ENCODE measurements around the gene APCDD1.

APCDD1 gene

GRCh38 chr18:10453806-10454680 is at the start of gene APCDD1:
Gene APCDD1 (plus strand): TSS chr18:10454635. CDS start chr18:10454982, 347 bp downstream.
- no peak for DNase-seq (ENCODE audit: low read depth)

GRCh38 chr18:10405014-10405493 is 49.4 kb upstream of the APCDD1 start:
- DNase-seq (ENCODE audit: low read depth), result no peak
- no peak for TF ChIP-seq CTCF (IDR thresholded peaks at IDR 0.05; ENCODE audit: control insufficient read depth, extremely low read depth, insufficient read depth)
- H3K4me3 ChIP-seq (ENCODE audit: low read depth, low read length), result no peak overlapping the region

More at GRCh38 chr18:10453806-10454680, at the start of gene APCDD1:
- peak within 1 kb of the TSS; percentile 57 for H3K4me3 ChIP-seq (ENCODE audit: low read depth, low read length)
- TF ChIP-seq CTCF (IDR thresholded peaks at IDR 0.05; ENCODE audit: control insufficient read depth, extremely low read depth, insufficient read depth), result no peak

- no peak overlapping the region for H3K4me3 ChIP-seq (ENCODE audit: low read depth, low read length)
- no peak for TF ChIP-seq CTCF (IDR thresholded peaks at IDR 0.05; ENCODE audit: control insufficient read depth, extremely low read depth, insufficient read depth)
- no peak for DNase-seq (ENCODE audit: low read depth)
Observed at GRCh38 chr18:10405816-10406663, 48.4 kb upstream of the APCDD1 start.

DNA sequence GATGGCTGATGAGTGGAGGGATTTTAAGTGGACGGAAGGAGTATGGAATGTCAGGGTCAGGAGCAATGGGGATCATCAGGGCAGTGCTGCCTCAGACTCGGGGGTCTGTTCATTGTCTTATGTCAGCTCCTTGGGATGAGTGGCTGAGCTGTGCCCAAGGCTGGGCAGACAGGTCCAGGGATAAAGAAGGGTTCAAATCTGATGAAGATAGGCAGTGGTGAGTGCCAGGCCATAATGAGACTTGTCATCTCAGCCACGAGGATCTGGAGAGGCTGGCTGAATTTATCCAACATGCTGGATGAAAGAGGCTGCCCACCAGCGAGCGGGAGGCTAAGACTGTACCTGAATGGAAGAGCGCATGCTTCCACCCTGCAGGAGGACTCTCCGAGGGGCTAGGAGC is 46.3 kb upstream of the APCDD1 start:
- DNase-seq (ENCODE audit: low read depth), result no peak
- H3K4me3 ChIP-seq (ENCODE audit: low read depth, low read length), result no peak overlapping the region
- TF ChIP-seq CTCF (IDR thresholded peaks at IDR 0.05; ENCODE audit: control insufficient read depth, extremely low read depth, insufficient read depth), result no peak

- DNase-seq (ENCODE audit: low read depth), result peak; percentile 40
- TF ChIP-seq CTCF (IDR thresholded peaks at IDR 0.05; ENCODE audit: control insufficient read depth, extremely low read depth, insufficient read depth), result no peak
- 0 out of 2 replicates have a peak overlapping the region, but pooled peaks have one; percentile 0 for H3K4me3 ChIP-seq (ENCODE audit: low read depth, low read length)
Observed at GRCh38 chr18:10409041-10409440, 45.4 kb upstream of the APCDD1 start.

GRCh38 chr18:10410472-10411308 is 43.7 kb upstream of the APCDD1 start:
- no peak for TF ChIP-seq CTCF (IDR thresholded peaks at IDR 0.05; ENCODE audit: control insufficient read depth, extremely low read depth, insufficient read depth)
- no peak overlapping the region for H3K4me3 ChIP-seq (ENCODE audit: low read depth, low read length)
- DNase-seq (ENCODE audit: low read depth), result no peak
